NCI-H1092 treated with DMSO at 0.1 percent for 48 hours (cell line): ENCODE measurements around the gene NUDT1.
A peak's percentile ranks its signal among the peaks of the same experiment; 100 is the strongest.

Experiments used
- DNase-seq: peaks from one replicate; lab custom pipeline; 2025; lab: John Stamatoyannopoulos, UW

NUDT1 gene

DNA sequence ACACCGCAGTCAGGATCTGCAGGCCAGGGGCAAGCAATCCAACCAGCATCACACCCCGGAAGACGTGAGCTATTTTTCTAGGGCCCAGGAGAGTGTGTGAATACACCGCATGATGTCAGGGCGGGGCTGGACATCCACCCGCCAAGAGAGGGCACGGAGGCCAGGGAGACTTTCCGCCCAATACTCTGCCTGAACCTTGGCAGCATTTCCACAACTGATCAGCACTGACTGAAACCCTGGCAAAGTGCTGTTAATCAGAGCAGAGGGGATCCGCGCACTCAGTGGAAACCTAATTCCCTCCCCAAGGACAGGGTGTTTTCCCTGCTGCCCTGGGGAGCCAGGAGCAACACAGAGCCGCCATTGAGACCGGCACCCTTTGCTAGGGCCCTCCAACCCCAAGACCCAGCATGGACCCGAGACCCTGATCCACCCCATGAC lies 17.5 kb upstream of the NUDT1 start:
- no peak for DNase-seq

DNA sequence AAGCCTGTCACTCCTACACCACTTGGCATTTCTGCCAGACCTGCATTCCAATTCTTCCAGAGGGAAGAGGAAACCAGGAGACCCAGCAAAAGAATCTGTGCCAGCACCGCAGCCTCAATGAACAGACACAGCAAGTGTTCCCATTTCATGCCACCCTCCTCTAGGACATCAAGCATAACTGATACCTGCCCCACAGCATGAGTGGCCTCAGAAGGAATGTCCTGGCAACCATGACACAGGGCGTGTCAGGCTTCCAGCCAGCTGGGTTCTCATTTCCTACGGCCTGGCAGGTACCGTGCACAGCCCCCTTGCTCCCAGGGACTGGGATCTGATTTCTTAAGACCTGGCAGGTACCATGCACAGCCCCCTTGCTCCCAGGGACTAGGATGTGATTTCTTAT lies 17.1 kb upstream of the NUDT1 start:
- DNase-seq = no peak

- no peak for DNase-seq
Measured at GRCh38 chr7:2225336-2225735, 16.7 kb upstream of the NUDT1 start.

DNA sequence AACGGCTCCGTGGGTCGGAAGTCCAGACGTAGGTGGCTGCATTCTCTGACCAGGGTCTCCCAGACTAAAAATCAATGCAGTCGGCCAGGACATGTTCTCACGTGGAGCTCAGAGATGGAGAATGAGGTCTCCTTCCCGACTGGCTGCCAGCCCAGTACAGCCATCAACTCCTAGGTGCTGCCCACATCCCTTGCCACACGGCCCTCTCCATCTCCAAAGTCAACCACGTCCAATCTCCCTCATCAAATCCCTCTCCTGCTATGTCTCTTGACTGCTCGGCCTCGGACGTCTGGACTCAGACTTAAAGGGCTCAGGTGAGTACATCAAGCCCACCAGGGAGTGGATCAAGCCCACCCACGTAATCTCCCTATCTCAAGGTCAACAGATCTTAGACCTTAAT lies 16.2 kb upstream of the NUDT1 start:
- DNase-seq = no peak

GRCh38 chr7:2227699-2228098 lies 14.3 kb upstream of the NUDT1 start:
- no peak for DNase-seq

DNA sequence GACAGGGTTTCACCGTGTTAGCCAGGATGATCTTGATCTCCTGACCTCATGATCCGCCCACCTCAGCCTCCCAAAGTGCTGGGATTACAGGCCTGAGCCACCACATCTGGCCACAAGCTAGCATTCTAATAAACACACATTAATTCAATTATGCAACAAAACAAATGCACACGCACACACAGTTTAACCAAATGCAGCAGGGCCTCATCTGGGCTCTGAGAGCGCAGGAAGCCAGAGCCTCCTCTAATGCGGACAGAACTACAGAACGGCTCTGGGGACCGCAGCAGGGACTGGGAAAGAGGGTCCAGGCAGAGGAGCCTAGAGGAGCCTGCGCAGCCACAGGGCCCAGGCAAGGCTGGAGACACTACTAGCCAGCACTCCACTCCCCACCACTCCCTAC lies 13.1 kb upstream of the NUDT1 start:
- DNase-seq = no peak

DNA sequence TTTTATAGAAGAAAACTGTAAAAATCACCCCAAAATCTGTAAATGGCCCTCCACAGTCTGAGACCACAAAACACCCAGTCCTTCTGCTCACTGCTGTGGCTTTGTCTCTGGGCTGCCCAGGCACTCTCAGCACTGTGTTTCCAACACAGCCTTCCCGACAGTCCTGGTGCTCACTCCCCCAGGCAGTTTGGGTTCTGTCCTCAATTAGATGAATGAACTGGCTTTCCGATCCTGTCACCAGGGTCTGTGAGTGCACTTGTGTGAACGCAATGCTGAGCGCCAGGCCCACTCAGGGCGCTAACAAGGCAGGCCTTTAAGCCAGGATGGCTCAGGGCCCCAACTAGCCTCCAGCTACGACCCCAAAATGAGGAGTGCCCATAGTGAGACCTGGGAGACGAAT lies 12.6 kb upstream of the NUDT1 start:
- DNase-seq = no peak

DNA sequence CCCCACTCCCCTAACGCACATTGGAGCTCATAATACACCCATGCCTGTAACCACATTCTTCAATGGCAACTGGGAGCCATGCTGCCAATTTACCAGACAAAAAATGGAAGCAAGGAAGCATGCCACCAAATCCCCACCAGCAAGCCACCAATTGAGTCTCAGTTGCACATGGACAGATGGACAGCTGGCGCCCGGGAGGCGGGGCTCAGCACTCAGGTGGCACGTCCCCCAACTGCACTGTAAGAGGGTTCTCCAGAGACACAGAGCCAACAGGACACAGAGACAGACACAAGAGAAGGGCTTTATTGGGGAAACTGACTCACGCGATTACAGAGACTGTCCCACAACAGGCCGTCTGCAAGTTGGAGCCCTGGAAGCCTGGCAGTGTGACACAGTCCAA lies 11.8 kb upstream of the NUDT1 start:
- DNase-seq = no peak

GRCh38 chr7:2230882-2231281 lies 11.1 kb upstream of the NUDT1 start:
- no peak for DNase-seq

- DNase-seq = peak; percentile 69
Measured at GRCh38 chr7:2231992-2232765, 9.8 kb upstream of the NUDT1 start.

DNA sequence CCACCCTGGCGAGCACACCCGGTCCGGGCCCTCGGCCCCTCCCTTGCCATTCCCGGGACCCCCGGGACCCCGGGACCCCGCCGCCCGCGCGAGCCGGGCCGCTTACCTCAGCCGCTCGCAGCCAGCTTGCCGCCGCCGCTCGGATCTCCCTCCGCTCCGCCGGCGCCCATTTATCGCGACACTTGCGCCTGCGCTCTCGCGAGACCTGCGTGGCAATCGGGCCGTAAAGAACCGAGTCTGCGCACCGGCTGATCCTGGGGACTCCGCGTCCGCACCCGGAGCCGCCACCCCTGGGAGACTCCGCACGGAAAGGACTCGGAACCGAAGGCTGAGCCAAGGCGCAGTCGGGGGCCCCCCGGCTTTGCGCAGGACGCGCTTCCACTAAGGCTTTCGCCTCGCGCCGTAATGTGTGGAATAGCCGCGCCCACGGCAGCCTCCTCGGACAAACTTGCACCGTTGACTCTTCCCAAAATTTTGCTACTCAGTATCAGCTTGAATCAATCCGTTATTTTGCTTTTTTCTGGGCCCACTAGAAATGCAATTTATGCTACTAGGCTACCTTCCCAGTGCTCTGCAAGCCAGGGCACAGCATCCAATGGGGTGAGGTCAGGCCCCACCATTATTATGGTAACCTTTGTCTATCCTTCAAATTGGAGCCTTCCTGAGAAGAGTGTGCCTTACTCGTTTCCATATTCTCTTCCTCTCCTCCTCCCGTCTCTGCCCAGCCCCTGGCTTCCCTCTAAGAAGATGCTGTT lies 9.1 kb upstream of the NUDT1 start, which contains the start of gene MAD1L1:
Gene MAD1L1, minus strand, starts transcription at position 180 of the 755 bp plus-strand sequence. CDS start 2,812 bp downstream, outside the sequence.
- DNase-seq = peak; percentile 90

DNA sequence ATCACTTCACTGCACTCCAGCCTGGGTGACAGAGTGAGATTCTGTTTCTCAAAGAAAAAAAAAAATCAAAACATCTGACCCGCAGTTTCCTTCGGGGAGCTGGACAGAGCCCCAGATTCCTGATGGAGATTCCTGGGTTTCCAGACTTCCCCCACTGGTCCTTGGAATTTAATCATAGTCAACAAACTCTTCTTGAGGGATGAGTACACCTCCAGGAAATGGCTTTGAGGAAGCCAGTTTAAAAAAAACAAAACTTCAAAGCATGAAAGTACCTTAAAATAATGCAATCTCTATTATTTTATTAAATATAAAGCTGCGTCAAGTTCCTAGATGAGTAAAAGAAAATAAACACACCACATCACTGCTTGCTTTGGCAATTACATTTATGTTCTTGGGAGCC lies 8.1 kb upstream of the NUDT1 start:
- no peak for DNase-seq

- DNase-seq = no peak
Measured at GRCh38 chr7:2237109-2237602, 4.9 kb upstream of the NUDT1 start.

DNA sequence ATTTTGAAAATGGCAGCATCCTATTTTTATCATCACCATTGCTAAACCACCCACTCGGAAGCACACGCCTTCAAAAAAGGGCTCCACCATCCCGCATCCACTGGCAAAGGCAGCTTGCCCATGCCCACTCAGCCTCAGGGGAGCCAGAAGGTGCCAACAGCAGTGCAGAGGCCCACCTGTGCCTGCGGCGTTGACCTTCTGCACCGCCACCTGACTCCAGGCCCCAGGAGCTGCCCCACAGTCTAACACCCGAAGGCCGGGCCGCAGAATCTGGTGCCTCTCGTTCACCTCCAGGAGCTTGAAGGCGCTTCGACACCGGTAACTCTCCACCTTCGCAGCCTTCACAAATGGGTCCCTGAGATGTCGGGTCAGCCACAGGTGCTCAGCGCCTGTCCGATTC lies 2.8 kb upstream of the NUDT1 start:
- no peak for DNase-seq

DNA sequence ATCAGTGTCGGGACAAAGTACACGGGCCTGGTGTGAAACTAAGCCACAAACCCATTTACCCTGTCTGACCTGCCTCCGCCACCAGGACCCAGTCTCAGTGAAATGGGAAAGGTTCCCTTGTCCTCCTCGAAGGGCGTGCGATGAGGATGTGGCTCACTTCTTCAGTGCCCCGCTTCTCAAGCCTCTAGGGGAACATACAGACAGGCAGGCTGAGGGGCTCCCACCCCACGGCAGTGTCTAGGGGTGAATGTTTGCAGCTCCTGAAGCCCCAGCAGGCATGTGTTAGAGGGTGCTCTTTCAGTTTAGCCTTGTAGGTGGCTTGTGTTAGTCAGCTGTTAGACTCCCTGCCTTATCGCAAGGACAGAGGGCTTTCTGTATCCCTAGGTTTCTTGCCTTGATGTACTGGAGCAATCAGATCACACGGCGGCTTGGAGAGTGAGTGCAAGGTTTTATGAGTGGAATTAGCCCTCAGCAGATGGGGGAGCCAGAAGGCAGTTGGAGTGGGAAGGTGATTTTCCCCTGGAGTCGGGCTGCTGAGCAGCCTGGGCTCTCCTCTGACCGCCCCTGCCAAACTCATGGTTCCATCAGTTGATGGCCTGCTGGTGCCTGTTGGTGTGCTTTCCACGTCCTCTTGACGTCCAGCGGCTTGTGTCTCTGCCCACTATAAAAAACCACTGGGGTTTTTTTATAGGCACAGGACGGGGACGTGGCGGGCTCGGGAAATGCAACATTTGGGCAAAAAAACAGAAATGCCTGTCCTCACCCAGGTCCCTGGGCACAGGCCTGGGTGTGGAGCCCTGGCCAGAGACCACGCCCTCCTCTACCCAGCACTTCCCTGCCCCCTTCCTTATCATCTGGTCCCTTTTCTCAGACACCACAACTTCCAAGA lies 759 bp downstream of the NUDT1 start:
- peak; percentile 23 for DNase-seq

DNA sequence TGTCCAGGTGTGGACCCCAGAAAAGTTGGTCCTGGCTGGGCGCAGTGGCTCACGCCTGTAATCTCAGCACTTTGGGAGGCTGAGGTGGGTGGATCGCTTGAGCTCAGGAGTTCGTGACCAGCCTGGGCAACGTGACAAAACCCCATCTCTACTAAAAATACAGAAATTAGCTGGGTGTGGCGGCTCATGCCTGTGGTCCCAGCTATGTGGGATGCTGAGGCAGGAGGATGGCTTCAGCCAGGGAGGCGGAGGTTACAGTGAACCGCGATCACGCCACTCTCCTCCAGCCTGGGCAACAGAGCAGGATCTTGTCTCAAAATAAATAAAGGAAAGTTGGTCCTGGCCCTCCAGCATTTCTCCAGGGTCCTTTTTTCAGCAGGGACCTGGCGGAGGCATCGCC lies 1.4 kb downstream of the NUDT1 start:
- DNase-seq = no peak

DNA sequence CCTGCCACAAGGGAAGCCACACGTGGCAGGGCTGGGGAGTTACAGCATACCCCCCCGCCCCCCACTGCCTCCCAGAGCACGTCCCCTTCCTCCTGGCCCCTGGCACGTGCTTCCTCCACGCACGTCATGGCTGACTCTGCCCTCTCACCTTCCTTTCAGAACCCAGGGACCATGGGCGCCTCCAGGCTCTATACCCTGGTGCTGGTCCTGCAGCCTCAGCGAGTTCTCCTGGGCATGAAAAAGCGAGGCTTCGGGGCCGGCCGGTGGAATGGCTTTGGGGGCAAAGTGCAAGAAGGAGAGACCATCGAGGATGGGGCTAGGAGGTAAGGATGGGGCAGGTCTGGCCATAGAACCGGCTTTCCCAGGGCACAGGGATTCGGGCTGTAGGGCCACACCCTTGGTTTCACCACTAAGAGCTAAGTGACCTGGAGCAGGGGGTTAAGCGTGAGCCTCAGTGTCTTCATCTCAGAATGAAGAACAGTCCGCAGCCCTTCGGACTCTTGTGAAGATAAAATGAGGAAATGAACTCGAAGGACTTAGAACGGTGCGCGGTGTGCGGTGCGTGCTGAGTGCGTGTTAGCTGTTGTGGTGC lies 2.5 kb downstream of the NUDT1 start:
- no peak for DNase-seq

DNA sequence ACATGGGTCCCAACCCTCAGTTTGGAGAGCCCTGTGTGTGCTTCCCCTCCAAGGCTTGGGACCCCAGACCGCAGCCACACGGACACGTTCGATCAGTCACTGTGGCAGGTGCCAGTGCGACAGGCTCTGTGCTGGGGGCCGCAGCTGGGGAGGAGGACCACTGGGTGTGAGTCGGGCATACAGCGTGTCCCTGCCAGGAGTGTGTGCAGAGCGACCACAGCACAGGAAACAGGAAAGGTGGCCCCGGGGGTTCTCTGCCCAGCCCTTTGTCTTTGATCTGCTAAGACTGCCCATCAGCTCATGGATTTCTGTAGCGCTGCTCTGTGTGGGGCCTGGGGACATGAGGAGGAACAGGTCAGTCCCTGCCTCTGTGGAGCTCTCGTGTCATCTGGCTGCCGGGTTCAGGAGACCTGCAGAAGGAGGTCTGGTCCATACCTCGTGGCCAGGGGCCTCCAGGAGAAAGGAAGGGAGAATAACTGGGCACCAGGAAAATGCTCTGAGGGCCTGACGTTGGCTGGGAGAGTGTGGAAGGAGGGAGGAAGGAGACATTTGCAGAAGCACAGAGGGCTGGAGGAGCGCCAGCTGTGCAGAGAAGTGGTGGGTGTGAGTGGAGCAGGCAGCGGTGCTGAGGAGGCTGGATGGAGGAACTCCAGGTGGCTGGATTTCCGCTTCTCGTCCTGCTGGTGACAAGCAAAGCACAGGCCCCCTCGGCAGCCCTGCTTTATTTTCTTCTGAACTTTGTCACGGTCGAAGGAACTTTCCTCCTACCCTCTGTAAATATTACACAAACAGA lies 4.1 kb downstream of the NUDT1 start:
- no peak for DNase-seq

GRCh38 chr7:2247141-2247995 lies 5.3 kb downstream of the NUDT1 start:
- peak; percentile 8 for DNase-seq
